GM12864 (cell line): ENCODE measurements around the gene TMC2.

Experiments
- DNase-seq: peaks from one replicate; pipeline ENCODE4 v3.0.0-alpha.2; 2011; ENCODE audit warnings: low read depth
- H3K4me3 ChIP-seq: 2 replicates; pipeline ENCODE4 v1.5.1; 2011; ENCODE audit warnings: mild to moderate bottlenecking, low read depth, low read length, control low read depth
- CTCF ChIP-seq: IDR thresholded peaks from 2 replicates; pipeline ENCODE4 v1.5.1; 2011; ENCODE audit warnings: low read depth, mild to moderate bottlenecking, moderate library complexity, low read length, control low read depth, inconsistent platforms; ENCODE audit errors: missing control alignments

Gene TMC2

GRCh38 chr20:2651772-2652723, 115.7 kb downstream of the TMC2 start, which contains the start of gene NOP56:
TSS of gene NOP56 (plus strand) at chr20:2652632. CDS start at chr20:2652661, 29 bp downstream.
- TF ChIP-seq CTCF, result no peak
- H3K4me3 ChIP-seq, result peak within 1 kb of the TSS; percentile 85
- peak; percentile 70 for DNase-seq

- no peak for TF ChIP-seq CTCF
These were observed 116.6 kb downstream of the TMC2 start for GRCh38 chr20:2652724-2653555.

GRCh38 chr20:2653556-2654383, 117.4 kb downstream of the TMC2 start:
- TF ChIP-seq CTCF, result no peak
- DNase-seq, result no peak
- peak overlapping the region; percentile 85 for H3K4me3 ChIP-seq

More at GRCh38 chr20:2652724-2653555, 116.6 kb downstream of the TMC2 start:
- DNase-seq, result no peak
- H3K4me3 ChIP-seq, result peak overlapping the region; percentile 85

- no peak for DNase-seq
- TF ChIP-seq CTCF, result no peak
- H3K4me3 ChIP-seq, result peak overlapping the region; percentile 85
These were observed 118.0 kb downstream of the TMC2 start for GRCh38 chr20:2654384-2654822.

- no peak for DNase-seq
- TF ChIP-seq CTCF, result no peak
- H3K4me3 ChIP-seq, result peak overlapping the region; percentile 85
These were observed 118.5 kb downstream of the TMC2 start for GRCh38 chr20:2654831-2655230.
